AG09309 (cell line): ENCODE measurements around the gene SND1.

Experiments
- DNase-seq: peaks from one replicate; pipeline ENCODE4 v3.0.0-alpha.2; 2010; ENCODE audit warnings: low read depth
- H3K4me3 ChIP-seq: 2 replicates; pipeline ENCODE4 v1.5.1; 2011; ENCODE audit warnings: mild to moderate bottlenecking, low read depth, low read length, moderate library complexity; ENCODE audit not compliant: control insufficient read depth
- TF ChIP-seq, protein P1 (sequence below): IDR thresholded peaks from 2 replicates; pipeline ENCODE4 v1.5.1; 2011; ENCODE audit warnings: mild to moderate bottlenecking, low read depth, low read length, inconsistent platforms; ENCODE audit not compliant: insufficient read depth, control insufficient read depth; ENCODE audit errors: missing control alignments

The SND1 gene

DNA sequence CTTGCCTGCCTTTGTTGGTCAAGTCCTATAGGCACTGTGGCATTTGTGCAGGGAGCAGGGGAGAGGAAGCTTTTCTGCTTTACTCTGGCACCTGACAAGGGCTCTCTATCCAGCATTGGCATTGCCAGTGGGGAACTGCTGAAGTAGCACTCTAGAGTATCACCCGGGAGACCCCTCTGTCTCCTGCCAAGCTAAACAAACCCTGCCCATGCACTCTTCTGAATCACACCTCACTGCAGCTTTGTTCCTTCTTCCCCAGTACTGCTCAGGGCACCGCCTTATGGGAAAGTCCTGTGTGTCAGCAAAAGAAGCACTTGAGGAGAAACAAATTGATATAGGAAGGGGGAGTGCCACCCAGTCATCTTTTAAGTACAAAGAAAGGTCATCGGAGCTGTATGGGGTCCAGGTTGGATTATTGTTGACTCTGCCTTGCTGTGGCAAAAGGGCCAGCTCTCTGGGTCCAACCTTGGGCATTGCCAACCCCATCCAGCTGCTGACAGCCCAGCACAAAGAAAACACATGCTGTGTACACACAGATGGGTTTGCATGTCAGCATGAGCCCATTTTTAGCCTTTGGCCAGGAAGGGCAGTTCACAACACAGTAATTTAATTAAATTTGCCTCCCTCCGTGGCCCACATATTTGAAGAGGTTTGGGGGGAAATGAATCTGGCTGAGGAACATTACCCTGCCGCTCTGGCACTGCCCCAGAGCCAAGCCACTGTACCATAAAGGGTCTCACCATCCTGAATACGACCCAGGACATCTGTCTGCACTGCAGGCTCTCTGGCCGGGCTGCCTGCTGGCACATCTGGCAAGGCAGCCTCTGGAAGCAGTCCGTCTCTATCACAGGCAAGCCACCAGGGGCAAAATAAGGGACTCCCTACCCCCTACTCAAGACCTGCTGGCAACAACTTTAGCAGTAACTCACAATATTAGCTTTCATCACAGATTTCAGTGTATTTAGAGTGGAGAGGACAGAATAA is 366.2 kb downstream of the SND1 start:
- no peak overlapping the region for H3K4me3 ChIP-seq
- DNase-seq, result no peak
- TF ChIP-seq, protein P1, sequence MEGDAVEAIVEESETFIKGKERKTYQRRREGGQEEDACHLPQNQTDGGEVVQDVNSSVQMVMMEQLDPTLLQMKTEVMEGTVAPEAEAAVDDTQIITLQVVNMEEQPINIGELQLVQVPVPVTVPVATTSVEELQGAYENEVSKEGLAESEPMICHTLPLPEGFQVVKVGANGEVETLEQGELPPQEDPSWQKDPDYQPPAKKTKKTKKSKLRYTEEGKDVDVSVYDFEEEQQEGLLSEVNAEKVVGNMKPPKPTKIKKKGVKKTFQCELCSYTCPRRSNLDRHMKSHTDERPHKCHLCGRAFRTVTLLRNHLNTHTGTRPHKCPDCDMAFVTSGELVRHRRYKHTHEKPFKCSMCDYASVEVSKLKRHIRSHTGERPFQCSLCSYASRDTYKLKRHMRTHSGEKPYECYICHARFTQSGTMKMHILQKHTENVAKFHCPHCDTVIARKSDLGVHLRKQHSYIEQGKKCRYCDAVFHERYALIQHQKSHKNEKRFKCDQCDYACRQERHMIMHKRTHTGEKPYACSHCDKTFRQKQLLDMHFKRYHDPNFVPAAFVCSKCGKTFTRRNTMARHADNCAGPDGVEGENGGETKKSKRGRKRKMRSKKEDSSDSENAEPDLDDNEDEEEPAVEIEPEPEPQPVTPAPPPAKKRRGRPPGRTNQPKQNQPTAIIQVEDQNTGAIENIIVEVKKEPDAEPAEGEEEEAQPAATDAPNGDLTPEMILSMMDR, result no peak

DNA sequence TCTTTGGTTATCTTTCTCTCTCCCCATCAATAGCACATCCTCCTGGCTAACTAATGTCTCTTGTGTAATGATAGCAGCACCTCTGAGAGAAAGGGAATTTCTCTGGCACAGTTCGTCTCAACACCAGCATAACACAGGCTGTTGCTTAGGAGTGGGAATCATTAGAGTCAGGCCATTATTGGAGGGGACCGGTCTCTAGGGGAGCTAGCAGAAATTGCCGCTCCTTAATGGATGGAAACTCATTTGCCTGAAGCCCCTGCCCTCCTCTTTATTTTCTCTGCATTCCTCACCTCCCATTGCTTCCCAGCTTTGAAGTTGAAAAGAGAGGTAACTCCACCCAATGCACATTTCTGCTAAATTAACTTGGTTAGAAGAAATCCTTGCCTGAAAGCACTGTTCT is 367.3 kb downstream of the SND1 start:
- TF ChIP-seq, protein P1, result no peak
- DNase-seq, result no peak
- no peak overlapping the region for H3K4me3 ChIP-seq

DNA sequence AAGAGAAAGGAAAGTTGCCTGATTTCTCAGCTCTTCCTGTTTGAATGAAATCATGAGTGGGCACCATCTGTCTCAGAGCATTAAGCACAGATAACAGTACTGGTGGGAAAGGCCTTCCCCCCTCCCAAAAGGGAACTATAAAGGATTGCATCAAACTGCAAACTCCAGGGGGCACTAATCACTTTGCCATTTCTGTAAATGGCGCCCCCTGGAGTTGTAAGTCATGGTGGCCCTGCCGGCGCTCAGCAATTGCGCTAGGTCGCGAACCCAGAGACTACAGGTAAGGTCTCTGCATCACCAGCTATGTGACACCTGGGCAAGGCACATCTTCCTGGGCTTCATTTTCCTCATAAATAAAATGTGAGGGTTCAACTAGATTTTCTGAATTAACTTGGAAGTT is 368.2 kb downstream of the SND1 start:
- DNase-seq, result no peak
- H3K4me3 ChIP-seq, result no peak overlapping the region
- TF ChIP-seq, protein P1, result peak; percentile 29

DNA sequence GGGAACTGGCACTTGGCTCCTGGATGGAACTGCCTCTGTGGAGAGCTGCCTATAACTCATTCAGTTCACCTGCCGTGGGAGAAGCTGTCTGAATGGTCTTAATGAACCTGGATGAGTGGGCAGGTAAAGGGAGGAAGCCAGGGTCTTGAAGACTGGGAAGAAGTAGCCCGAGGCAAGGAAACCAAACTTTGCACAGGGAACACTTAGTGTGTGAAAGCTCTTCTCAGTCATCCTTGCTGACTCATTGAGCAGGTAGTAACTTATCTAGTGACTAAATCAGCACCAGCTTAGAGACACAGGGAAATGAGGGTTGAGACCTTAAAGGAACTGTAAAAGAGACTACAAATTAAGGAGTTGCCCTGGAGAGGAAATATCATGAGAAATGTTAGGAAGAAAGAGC is 369.4 kb downstream of the SND1 start:
- no peak overlapping the region for H3K4me3 ChIP-seq
- DNase-seq, result no peak
- TF ChIP-seq, protein P1, result no peak

DNA sequence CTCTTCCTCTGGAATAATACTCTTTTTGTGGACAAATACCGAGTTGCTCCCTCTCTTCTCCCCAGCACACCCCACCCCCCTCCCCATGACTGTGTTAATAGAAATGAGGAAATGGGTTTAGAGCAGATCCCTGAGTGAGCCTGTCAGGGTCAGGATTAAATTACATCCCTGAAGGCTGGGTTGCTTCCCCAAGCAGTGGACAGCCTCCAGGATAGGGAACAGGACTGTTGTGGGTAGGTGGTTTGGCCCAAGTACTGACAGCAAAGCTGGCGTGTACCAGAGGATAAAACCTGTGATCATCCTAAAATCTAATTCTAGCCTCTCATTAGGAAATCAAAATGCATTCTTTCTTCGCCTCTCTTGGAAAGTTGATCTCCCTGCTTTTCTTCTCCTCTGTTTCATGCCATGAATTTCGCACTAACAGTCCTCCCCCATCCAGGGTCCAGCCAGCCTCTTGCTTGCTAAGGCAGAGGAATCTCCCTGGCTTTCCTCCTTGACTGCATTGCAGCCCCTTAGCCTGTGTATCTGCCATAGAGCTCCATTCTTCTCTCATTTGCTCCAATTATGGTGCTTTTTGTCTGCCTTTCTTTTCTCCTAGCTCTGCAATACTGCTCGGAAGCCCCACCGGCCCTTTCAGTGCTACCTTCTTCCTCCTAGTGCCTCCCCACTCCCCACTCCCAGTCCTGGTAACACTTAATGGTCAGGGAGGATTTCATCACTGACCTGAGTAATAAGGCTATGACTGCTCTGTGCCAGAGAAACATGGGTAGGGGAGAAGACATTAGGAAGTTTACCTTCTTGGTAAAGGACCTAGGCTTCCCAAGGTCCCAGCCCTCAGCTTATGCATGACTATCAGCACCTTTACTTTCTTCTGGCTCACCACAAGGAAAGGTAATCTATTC is 370.9 kb downstream of the SND1 start:
- H3K4me3 ChIP-seq, result no peak overlapping the region
- peak; percentile 62 for DNase-seq
- TF ChIP-seq, protein P1, result no peak

DNA sequence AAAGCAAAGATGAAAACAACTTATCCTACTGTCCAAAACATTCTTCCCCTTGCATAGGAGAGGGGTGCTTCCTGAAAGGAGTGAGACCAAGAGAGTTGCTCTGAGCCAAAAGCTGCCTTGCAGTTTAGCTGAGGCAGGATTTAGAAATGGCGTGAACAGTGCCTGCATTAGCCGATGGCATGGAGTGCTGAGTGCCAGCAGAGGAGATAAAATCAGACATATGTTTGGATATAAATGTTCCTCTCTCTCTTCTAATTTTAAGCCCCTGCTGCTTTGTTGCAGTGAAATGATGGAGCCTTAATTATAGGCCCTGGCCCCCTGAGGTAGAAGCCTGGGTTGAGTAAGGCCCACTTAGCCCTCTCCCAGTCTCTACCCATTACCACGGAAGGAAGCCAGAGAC is 372.2 kb downstream of the SND1 start:
- TF ChIP-seq, protein P1, result no peak
- no peak overlapping the region for H3K4me3 ChIP-seq
- no peak for DNase-seq
